SU-DHL-6 (cell line): ENCODE results near the gene RABL3.

ENCODE experiments used
- EZH2phosphoT487 ChIP-seq: fragments of 200-600 bp; sonication (generic), shearing (Covaris generic); conservative IDR thresholded peaks from 2 replicates; pipeline ENCODE4 v1.6.1; 2018; ENCODE audit warnings: mild to moderate bottlenecking, antibody characterized with exemption, low read length, moderate library complexity, mixed read lengths
- TF ChIP-seq, protein P1 (sequence below): fragments of 200-600 bp; sonication (generic); IDR thresholded peaks from one replicate; pipeline ENCODE4 v1.5.1; 2017; ENCODE audit warnings: antibody characterized with exemption, mild to moderate bottlenecking, low read length, moderate library complexity; ENCODE audit not compliant: insufficient read depth, poor library complexity, severe bottlenecking

DNA sequence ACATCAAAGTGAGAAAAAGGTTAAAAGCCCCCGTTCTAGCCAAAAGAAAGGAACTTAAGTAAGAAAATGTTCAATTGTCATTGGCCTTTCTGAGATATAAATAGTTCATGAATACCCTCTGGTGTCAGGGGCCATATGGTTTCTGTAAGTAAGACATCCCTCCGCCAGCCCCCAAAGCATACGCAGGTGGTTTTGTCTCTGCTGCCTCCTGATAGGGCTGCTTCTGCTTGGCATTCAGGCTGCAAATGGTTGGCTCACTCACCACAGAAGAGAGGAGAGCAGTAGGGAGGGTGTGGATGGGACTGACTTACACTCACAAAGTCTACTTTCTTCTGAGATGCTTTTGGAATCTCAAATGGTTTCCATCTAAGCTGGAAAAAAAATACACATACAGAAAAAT lies 90.0 kb downstream of the RABL3 start:
- TF ChIP-seq EZH2phosphoT487 = no peak
- TF ChIP-seq, protein P1, sequence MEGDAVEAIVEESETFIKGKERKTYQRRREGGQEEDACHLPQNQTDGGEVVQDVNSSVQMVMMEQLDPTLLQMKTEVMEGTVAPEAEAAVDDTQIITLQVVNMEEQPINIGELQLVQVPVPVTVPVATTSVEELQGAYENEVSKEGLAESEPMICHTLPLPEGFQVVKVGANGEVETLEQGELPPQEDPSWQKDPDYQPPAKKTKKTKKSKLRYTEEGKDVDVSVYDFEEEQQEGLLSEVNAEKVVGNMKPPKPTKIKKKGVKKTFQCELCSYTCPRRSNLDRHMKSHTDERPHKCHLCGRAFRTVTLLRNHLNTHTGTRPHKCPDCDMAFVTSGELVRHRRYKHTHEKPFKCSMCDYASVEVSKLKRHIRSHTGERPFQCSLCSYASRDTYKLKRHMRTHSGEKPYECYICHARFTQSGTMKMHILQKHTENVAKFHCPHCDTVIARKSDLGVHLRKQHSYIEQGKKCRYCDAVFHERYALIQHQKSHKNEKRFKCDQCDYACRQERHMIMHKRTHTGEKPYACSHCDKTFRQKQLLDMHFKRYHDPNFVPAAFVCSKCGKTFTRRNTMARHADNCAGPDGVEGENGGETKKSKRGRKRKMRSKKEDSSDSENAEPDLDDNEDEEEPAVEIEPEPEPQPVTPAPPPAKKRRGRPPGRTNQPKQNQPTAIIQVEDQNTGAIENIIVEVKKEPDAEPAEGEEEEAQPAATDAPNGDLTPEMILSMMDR = no peak
